ENCODE results near the gene GAREM1.
"Not testable (repeated sequence)": the region's sequence is repeated elsewhere in the genome, so short reads cannot be mapped to it uniquely, and the experiment has no call there.

The GAREM1 gene

GRCh38 chr18:32321826-32322225 lies 148.9 kb downstream of the GAREM1 start:
- DNase-seq: no peak

GRCh38 chr18:32319084-32319483 lies 151.6 kb downstream of the GAREM1 start:
- no peak for DNase-seq

- DNase-seq: no peak
These were observed 152.1 kb downstream of the GAREM1 start for GRCh38 chr18:32318581-32318980.

- no peak for DNase-seq
These were observed 153.0 kb downstream of the GAREM1 start for GRCh38 chr18:32317651-32318050.

GRCh38 chr18:32315881-32316280 lies 154.8 kb downstream of the GAREM1 start:
- no peak for DNase-seq

GRCh38 chr18:32310774-32311173 lies 159.9 kb downstream of the GAREM1 start:
- no peak for DNase-seq

GRCh38 chr18:32310101-32310500 lies 160.6 kb downstream of the GAREM1 start:
- no peak for DNase-seq

- no peak for DNase-seq
These were observed 162.1 kb downstream of the GAREM1 start for GRCh38 chr18:32308493-32309120.

GRCh38 chr18:32303400-32303799 lies 167.3 kb downstream of the GAREM1 start:
- no peak for DNase-seq

- DNase-seq: no peak
These were observed 167.9 kb downstream of the GAREM1 start for GRCh38 chr18:32302806-32303205.

- no peak for DNase-seq
These were observed 168.5 kb downstream of the GAREM1 start for GRCh38 chr18:32301976-32302743.

- DNase-seq: no peak
These were observed 169.3 kb downstream of the GAREM1 start for GRCh38 chr18:32301361-32301760.

GRCh38 chr18:32300914-32301313 lies 169.8 kb downstream of the GAREM1 start:
- no peak for DNase-seq

- no peak for DNase-seq
These were observed 171.2 kb downstream of the GAREM1 start for GRCh38 chr18:32299484-32299883.

- no peak for DNase-seq
These were observed 172.5 kb downstream of the GAREM1 start for GRCh38 chr18:32298171-32298667.

- DNase-seq: no peak
These were observed 173.0 kb downstream of the GAREM1 start for GRCh38 chr18:32297579-32298170.

GRCh38 chr18:32296851-32297250 lies 173.8 kb downstream of the GAREM1 start:
- no peak for DNase-seq

GRCh38 chr18:32295604-32296003 lies 175.1 kb downstream of the GAREM1 start:
- DNase-seq: no peak

GRCh38 chr18:32293107-32293506 lies 177.6 kb downstream of the GAREM1 start:
- no peak for DNase-seq

- DNase-seq: not testable (repeated sequence)
These were observed 179.1 kb downstream of the GAREM1 start for GRCh38 chr18:32291623-32292022.

- DNase-seq: no peak
These were observed 179.9 kb downstream of the GAREM1 start for GRCh38 chr18:32290810-32291209.

GRCh38 chr18:32289483-32290075 lies 181.1 kb downstream of the GAREM1 start:
- DNase-seq: no peak

- DNase-seq: no peak
These were observed 182.8 kb downstream of the GAREM1 start for GRCh38 chr18:32287873-32288272.

- DNase-seq: no peak
These were observed 183.4 kb downstream of the GAREM1 start for GRCh38 chr18:32287249-32287648.
